Left ventricle myocardium superior (tissue), 1 donor: ENCODE measurements around the gene YARS1. TPM values are rescaled to one million over a fixed set of nuclear protein-coding genes. Genes with fewer than 3 reads are reported as not detected.

ENCODE experiments used
- ATAC-seq: fragments of 200-7000 bp; cut with Tn5 transposase; one replicate; pipeline ENCODE4 v1.9.1; 2020; ENCODE audit warnings: mild to moderate bottlenecking, moderate library complexity
- DNase-seq: peaks from one replicate; pipeline ENCODE4 v3.0.0-alpha.2; 2020
- intact Hi-C: fragments of 100-400 bp; cut with micrococcal nuclease; formaldehyde crosslinking; loops from one replicate; pipeline ENCODE4 v1.11.0; 2022
- total RNA-seq: library from RNA; stranded (reverse); fragmentation: NEBNext Ultra II Directional; extraction: Animal tissue kit (Norgen Biotek cat#: 25700); gene quantifications from one replicate; pipeline ENCODE4 v1.2.1, GENCODE V29; 2021
- donor health status: DM: no; HTN: yes; CAD: no; lungs with severe emphysema.

Gene YARS1
- total RNA-seq, 1 donor from 2014 or later: 32.3 TPM

DNA sequence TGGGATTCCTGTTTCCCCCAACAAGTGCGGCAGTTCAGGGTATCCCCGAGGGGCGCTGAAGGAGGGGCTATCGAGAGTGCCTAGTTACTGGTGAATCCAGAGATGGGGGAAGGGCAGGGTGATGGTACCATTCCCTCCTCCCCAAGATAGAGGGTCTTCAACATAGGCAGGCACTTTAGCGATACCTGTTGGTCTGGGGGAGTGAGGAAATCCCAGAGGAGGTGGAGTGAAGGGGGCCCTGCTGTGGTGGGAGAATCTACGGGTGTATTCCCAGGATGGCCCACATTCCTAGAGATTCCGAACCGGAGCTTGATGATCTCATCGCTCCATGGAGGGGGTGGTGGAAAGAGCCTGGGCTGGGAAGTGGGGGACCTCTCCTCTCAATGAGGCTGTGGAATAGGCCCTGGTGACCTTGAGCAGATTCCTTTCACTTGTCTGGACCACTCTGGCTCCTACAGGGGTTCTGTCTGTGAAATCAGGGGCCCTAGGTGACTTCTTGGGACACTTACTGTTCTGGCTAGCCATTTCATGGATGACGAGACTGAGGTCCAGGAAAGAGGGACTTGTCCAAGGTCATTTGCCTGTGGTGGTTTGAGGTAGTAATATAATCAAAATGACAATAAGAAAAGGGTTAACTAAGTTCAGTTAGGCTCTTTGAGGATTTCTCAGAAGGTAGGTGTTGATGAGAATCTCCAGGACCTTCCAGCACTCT lies 61.9 kb downstream of the YARS1 start:
- no peak for ATAC-seq
- no peak for DNase-seq
- intact Hi-C loops: no loop called here

DNA sequence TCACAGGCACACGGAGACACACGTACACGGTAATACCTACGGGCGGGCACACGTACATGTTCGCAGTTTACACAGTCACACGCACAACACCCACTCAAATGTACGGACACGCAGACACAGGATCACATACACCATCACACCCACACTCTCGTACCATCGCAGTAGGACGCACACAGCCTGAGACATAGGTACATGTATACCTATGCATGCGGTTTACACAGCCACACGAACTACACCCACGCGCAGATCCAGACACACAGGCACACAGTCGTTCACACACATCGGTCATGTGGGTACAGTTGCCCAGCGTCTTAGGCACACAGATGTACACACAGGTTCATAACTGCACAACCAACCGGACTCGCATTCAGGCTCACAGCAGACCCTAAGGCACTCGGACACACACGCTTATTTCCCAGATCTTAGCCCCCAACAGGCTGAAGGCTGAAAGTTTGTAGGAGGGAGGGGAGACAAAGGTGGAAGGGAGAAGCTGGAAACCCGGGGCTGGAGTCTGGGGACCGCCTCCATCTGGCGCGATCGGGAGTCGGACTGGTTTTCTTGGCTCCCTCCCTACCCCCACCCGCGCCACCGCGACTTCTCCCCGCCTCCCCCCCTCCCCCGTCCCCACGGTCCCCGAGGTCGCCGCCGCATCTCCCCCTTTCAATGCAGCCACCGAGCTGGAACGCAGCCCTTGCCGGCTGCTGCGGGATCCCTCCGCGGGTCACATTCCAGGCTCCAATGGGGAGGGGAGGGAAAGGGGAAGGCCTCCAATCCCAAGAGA lies 62.7 kb downstream of the YARS1 start:
- intact Hi-C loops: no loop called here
- no peak for DNase-seq
- ATAC-seq: peak; percentile 31

DNA sequence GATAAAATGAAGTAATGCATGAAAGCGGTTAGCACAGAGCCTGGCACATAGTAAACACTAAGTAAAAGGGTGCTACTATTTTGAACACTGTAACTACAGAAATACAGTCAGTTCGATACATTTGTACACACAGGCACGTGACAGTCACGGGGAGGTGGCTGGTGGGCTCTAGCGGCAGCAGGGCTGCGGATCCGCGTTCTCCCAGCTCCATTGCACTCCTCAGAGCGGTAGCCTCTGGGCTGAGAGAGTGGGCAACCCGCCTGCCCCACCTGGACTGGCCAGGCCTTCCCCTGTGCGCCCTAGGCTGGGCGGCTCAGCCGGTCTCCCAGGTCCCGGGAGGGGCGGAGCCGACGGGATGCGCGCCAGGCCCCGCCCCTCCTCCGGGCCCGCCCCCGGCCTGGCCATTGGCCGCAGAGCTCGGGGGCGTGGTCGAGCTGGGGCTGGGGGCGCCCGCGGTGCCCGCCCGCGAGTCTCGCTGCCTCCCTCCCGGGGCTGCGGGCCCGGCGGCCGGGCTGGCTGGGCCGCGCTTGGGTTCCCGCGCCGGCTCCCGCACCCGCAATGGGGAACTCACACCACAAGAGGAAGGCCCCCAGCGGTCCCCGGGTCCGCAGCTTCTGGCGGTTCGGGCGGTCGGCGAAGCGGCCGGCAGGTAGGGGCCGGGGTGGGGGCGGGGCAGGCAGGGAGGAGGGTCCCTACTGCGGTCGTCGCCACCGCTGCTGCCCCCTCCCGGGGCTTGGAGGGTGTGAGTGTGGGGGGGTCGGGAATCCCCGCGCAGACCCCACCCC lies 63.4 kb downstream of the YARS1 start:
- intact Hi-C loops: no loop called here
- DNase-seq (peak; percentile 83), ATAC-seq (peak; percentile 96)

DNA sequence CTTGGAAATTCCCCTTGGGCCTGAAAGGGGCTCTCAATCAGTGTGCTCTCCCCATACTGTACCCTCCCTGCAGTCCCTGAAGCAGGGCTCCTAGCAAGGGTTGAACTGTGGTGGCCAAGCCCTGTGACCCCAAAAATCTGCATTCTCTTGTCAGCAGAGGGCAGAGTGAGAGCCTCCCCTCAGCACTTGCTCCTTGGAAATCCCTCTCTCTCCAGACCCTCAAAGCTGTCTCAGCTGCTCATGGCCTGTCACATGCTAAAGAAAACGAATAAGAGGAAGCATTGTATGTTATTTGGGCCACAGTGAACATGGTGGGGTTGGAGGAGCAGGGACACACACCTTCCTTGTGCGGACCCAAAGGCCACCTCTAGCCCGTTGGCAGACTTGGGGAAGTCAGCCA lies 67.4 kb downstream of the YARS1 start:
- ATAC-seq (no peak), DNase-seq (no peak)
- intact Hi-C loops: no loop called here

DNA sequence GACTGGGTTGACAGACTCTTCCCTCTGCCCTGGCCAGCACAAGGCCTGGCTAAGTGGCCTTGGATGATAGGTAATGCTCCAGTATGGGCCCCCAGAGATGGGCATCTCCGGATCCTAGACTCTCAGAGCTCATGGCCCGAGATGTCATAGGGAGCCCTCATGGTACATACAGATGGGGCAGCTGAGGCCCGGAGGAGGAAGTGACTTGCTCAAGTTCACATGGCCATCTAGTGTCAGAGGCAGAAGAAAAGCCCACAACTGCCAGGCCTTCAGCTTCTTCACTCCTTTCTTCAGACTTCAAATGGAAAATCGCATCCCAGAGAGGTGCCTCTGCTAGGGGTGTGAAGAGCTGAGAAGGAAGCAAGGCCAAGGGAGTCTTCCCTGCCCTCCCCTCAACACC lies 67.8 kb downstream of the YARS1 start:
- ATAC-seq (no peak), DNase-seq (no peak)
- intact Hi-C loops: no loop called here

DNA sequence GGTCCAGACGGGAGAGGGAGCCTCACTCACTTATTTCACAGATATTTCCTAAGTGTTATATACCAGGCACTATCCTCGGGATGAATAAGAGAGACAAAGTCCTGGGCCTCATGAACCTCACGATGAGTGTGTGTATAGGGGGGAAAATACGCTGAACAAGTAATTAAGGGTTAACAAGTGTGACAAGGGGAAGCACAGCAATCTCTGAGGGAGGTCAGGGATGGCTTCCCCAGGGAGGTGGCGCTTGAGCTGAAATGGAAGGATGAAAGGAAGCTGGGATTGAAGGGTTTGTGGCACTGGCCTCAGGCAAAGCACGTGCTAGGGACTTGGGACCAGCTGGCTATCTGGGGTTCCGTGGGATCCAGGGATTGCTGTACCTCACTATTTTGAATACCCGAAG lies 68.2 kb downstream of the YARS1 start:
- no peak for ATAC-seq
- intact Hi-C loops: no loop called here

DNA sequence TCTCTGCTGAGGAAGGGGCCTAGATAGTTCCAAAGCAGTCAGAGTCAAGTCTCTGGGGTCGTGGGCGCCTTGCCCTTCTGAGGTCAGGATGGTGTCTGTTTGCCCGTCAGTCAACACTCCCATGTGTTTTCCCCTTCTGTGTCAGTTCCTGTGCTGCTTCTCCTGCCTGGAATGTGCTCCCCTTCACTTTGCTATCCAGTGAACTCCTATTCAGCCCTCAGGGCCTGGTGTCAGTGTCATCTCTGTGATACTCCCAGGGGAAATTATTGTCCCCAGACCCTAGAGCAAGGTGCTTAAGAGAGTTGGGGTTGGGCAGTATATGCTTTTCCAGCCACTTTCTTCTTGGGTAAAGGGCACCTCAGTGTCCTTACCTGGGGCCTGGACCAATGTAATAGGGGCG lies 68.8 kb downstream of the YARS1 start:
- DNase-seq (no peak), ATAC-seq (no peak)
- intact Hi-C loops: no loop called here

More for the DNA sequence above, 68.2 kb downstream of the YARS1 start:
- DNase-seq: no peak

DNA sequence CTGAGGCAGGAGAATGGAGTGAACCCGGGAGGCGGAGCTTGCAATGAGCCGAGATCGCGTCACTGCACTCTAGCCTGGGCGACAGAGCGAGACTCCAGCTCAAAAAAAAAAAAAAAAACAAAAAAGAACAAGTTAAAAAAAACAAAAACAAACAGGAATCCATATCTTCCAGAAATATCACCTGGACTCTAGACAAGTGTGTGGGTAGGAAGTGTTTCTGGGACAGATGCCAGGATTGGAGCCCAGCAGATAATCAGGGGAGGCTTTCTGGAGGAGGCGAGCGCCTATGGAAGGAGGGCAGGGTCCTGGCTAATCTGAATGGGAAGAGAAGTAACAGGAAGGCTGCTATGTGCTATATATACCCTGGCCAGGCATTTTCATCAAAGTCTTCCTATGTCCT lies 71.0 kb downstream of the YARS1 start:
- intact Hi-C loops: no loop called here
- DNase-seq (no peak), ATAC-seq (no peak)

DNA sequence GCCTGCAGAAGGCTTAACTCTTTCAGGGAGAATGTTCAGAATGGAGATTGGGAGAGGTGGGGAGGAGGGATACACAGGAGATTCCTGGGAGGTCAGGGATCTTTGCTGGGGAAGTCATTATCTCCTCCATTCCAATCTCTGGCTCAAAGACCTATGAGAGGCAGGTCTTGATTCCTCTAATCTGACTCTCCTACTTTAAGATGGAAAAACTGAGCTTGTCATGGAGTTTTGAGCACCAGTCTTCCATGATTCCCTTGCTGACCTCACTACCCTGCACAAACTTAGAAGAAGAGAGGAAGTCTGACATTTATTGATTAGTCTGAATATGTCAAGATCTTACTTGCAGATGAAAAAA lies 73.1 kb downstream of the YARS1 start:
- ATAC-seq (no peak), DNase-seq (no peak)
- intact Hi-C loops: no loop called here

DNA sequence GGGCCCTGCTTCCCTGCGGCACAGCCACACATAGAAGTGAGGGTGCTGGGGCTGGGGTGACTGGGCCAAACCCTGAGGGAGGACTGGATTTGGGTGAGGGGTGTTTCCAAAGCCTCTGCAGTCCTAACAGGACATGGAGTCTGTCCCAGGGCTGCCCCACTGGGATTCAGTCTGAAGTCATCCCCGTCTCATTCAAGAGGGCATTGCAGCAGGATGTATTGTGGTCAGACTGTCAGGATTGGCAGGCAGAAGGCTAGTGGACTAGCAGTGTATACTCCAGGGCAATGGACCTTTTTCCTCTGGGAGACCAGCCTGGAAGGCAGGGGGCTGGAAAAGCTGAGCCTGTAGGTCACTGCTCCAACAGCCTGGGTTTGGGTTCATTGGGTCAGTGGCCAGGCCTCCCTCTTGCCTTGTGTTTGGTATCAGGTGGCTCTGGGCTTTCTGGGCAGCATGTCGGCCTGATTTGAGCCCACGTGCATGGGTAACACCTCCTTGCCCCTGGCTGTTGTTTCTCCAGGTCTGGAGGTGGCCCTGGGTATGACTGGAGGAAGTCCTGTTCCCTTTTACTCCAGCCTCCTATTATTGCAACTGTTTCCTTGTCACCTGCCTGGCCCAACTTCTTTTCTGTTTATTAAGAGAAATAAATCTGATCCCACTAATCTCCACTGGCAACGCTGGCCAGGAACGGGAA lies 73.6 kb downstream of the YARS1 start:
- intact Hi-C loops: no loop called here
- no peak for ATAC-seq
- no peak for DNase-seq

DNA sequence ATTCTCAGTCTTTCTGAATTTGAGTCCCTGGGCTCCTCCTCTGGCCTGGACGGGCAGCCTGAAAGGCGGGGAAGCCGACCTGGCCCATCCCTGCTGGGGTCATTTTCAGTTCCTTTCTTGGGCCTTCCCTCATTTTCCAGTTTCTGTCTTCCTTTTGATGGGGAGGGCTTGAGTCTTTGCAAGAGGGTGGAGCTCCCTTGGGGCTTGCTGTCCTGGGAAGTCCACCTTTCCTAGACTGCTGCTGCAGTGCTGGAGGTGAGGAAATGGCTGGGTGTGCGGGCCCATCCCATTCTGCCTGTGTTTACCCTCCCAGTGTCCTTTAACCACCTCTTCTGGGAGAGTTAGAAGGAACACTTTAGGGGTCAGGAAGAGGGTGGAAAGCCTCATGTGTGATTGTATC lies 74.2 kb downstream of the YARS1 start:
- no peak for DNase-seq
- peak; percentile 19 for ATAC-seq
- intact Hi-C loops: no loop called here

DNA sequence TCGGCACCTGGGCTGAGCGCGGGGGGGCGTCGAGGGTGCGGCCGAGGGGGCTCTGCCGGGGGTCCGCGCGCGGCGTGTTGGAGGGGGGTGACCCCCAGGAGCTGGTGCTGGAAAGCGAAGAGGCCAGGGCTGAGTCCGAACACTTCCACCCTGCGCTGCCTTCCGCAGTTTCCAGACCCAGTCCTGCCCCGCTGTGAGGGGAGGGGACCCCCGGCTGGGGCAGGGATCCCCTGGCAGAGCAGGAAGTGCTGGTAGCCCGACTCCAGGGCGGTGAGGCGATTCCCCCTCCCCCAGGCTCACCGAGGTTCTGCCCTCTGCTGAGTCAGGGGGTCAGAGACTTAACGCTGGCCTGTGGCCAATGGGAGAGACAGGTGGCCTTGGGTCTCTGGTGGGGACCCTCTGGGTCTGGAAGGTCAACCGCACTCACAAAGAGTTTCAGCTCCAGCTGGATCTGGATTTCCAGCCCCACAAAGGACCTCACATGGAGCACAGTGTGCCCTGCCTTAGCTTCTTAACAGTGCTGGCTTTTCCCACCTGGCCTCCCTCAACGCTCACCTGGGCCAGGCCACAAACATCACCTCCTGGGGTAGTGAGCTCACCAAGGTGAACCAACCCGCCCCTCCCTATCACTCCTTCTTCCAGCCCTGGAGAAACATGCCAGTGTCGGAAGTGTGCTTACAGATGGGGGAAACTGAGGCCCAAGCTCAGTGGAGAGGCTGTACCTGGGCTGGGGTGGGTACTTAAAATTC lies 74.8 kb downstream of the YARS1 start:
- intact Hi-C loops: no loop called here
- ATAC-seq (peak; percentile 7), DNase-seq (peak; percentile 34)

DNA sequence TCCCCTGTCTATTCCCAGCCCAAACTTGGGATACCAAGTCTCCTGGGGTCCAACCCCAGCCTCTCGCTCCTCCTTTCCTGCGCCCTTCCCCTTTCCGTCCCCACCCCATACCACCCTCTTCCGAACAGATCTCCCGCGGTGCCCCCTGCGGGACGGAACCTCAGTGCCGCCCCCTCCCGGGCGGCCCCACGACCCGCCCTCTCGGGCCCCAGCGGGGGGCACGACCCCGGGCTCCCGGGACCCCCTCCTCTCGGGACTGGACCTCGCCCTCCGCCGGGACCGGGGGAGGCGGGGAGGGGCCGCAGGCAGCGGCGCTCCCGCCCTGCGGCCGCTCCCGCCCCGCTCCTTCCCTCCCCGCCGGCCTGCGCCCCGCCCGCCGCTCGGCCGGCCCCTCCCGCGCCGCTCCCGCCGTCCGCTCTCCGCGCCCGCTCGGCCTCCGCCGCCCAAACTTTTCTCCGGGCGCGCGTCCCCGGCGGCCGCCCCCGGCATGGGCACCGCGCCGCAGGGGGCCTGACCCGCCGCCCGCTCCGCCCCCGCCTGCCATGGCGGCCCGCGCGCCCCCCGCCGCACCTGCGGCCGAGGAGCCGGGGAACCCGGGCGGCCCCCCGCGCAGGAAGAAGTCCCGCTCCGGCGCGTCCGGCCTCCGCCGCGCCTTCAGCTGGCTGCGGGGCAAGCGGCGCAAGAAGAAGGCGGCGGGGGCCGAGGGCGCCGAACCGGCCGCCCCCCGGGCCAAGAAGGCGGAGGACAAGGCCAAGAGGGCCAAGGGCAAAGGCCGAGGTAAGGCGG lies 75.6 kb downstream of the YARS1 start:
- intact Hi-C loops: no loop called here
- ATAC-seq (peak; percentile 77), DNase-seq (peak; percentile 55)

DNA sequence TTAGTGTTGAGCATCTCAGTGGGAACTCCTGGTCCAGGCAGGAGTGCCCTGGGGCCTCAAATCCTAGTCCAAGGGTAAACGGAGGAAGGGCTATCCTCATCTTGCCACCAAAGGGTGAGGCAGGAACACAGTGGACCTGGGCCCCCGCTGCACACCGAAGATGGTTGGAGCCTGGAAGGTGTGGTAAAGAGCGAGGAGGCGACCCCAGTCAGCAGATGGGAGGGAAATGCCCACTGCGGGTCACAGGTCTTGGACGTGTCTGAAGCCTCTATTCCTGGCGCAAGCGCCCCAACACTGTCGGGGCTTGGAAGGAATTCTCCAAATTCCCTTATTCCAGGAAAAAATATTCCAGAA lies 76.1 kb downstream of the YARS1 start:
- DNase-seq (no peak), ATAC-seq (no peak)
- intact Hi-C loops: no loop called here

DNA sequence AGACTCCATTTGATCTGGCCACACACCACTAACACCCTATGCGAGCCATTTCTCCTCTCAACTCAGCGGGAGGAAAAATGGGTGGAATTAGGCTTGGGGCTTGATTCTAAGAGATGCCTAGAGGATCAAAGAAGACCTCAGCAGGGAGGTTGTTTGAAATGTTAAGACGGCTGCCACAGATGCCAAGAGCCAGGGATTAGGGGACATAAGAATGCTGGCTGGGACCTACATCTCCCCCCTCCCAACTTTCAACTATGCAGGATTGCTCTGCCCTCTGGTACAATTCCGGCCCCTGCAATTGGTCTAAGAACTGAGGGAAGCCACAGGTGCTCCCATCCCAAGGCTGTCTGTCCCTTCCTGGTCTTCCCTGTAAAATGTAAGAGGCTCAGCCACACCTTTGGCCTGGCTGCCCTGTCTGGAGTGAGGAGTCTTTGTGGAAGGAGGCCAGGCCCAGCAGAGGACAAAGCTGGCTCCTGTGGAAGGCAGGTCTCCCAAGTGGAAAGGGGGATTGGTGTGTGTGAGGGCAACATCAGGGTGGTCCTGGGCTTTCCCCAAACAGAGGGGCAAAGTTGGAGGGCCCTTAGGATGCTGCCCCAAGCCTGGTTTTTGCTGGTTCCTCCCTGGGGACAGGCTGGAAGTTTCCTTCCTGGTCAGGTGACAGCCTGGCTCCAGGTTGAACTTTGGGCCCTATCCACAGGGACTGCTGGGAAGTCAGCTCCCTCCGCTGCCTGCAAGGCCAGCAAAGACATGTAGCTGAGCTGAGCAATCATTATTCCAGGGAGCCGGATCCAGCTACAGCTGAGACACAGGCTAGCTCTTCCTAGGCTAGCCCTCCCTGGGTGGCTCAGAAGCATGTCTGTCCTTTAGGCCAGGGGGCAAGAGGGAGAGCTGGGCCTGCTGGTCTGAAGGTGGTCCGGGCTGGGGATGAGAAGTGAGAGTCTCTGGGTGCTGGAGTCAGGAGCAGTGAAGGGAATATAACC lies 80.1 kb downstream of the YARS1 start:
- no peak for DNase-seq
- intact Hi-C loops: no loop called here
- ATAC-seq: no peak

DNA sequence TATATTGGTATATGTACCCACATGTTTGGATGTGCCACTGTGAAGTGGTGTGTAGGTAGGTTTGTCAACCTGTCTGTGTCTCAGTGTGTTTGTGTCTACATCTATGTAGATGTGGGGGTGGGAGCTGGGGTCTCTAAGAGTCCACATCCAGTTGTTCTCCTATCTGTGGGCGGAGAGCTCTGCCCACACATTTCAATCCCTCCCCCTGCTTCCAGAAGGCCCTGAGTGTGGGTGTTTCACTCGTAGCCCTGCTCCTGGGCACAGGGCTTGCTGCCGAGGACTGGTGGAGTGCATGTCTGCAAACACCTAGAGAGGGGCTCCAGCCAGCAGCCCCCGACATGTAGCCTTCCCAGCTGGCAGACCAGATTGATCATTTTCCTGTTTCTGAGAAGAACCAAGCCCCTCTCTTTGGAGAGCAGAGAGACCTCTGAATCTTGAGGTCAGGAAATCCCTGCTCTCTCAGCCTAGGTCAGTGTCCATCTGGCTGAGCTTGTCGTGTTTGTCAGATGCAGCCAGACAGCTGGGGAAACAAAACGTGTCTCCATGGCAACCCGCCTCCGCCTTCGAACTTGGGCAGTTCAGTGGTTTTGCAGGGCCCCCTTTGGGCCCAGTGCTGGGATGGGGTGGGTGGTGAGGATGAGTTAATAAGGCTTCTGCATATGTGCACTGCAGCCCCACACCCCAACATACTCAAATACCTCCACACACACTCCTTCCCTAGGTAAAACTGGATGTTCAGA lies 83.4 kb downstream of the YARS1 start:
- intact Hi-C loops: no loop called here
- peak; percentile 41 for ATAC-seq
- peak; percentile 48 for DNase-seq
